HG02870 (cell line): ENCODE measurements around the gene SVOP.
"Not testable (repeated sequence)": the region's sequence is repeated elsewhere in the genome, so short reads cannot be mapped to it uniquely, and the experiment has no call there.

ENCODE experiments used
- ATAC-seq: cut with Tn5 transposase; IDR thresholded peaks from one replicate; pipeline ENCODE4 v1.9.1; 2021; ENCODE audit warnings: mild to moderate bottlenecking, moderate library complexity; ENCODE audit not compliant: unreplicated experiment

SVOP gene

DNA sequence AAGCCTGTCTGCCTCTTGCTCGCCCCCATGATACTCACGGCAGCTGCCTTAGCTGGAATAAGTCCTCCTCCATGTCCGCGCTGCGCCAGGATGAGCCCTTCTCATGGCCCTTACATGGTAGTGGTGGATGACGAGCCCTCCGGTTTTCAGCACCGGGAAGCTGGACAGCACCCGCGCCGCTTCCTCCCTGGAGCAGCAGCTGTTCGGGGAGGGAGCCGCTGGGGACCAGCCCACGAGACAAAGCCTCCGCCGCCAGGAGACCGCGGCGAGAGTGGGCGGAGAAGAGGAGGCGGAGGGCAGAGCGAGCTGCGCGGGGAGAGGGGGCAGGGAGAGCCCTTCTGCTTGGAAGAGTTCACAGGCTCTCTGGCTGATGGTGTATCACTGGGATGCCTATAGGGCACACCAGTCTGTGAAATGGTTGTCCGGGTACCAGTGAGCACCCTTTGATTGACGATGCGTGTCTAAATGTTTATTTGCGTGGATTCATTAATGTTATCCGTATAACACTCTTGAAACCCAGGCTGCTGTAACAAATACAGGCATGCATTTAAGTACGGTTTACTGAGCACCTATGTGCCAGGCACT lies at the start of gene SVOP:
Gene SVOP (minus strand): TSS at position 273 of the 585 bp plus-strand sequence. CDS start 200 bp downstream, at position 73.
- ATAC-seq: no peak

GRCh38 chr12:109069307-109070271 lies 48.7 kb upstream of the SVOP start:
- no peak for ATAC-seq

DNA sequence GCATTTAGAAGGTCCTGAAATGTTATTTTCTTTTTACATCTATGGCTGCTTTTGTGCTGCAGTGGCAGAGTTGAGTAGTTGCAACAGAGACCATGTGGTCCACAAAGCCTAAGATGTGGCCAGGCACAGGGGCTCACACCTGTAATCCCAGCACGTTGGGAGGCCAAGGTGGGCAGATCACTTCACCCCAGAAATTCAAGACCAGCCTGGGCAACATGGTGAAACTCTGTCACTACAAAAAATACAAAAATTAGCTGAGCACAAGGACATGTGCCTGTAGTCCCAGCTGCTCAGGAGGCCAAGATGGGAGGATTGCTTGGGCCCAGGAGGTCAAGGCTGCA lies 45.0 kb upstream of the SVOP start:
- ATAC-seq: no peak

GRCh38 chr12:109065154-109065852 lies 44.4 kb upstream of the SVOP start:
- ATAC-seq: no peak

- ATAC-seq: no peak
These were observed 43.3 kb upstream of the SVOP start for GRCh38 chr12:109064143-109064542.

GRCh38 chr12:109058773-109059172 lies 37.9 kb upstream of the SVOP start:
- ATAC-seq: no peak

DNA sequence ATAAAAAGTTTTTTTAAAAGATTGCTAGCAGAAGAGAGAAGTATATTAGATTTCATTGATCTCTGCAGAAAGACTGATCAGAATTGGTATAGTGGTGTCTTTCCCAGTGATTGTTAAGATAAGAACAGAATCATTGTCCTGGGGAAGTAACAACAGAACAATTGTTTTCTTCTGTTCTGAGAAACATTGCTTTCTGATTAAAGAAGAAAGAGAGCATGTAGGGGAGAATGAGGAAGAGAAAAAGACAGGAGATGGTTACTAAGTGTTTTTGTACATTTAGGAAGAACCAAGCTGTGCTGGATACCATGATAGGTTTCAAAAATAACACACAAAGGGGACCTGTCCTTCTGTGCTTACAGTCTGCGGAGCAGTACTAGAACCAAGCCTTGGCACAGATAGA lies 36.5 kb upstream of the SVOP start:
- ATAC-seq: no peak

DNA sequence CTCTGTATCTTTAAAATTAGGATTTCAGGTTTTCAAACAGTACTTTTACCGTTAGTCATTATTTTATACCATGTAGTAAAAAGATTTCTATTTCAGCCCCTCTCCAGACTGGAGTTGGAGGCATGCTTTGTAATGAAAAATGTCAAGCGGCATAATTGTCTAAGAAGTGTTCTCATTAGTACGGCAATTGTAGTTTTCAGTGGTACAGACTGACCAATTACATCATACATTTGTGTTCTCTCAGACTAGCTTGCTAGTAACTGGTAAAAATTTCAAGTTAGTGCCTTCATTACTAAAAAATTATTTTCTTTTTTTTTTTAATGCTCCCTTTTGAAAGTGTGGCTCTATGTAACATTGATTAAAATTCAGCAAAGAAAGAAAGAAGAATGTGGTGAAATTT lies 36.0 kb upstream of the SVOP start:
- ATAC-seq: no peak

DNA sequence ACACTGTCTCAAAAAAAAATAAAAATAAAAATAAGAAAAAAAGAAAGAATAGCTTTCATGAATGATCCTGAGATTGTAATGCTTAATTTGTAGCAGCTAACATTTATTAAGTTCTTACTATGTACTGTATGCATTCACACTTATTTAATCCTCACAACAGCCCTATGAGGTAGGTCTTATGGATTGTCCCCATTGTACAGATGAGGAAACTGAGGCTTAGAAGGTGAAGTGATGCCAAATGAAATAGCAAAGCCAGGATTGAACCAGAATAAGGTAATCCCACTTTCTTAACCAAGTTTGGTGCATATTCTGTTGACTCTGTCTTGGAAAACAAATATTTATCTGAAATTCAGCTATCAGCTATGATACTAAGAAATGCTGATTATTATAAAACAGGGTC lies 33.7 kb upstream of the SVOP start:
- ATAC-seq: no peak

GRCh38 chr12:109054124-109054513 lies 33.3 kb upstream of the SVOP start:
- not testable (repeated sequence) for ATAC-seq

GRCh38 chr12:109053382-109054123 lies 32.7 kb upstream of the SVOP start:
- ATAC-seq: no peak

DNA sequence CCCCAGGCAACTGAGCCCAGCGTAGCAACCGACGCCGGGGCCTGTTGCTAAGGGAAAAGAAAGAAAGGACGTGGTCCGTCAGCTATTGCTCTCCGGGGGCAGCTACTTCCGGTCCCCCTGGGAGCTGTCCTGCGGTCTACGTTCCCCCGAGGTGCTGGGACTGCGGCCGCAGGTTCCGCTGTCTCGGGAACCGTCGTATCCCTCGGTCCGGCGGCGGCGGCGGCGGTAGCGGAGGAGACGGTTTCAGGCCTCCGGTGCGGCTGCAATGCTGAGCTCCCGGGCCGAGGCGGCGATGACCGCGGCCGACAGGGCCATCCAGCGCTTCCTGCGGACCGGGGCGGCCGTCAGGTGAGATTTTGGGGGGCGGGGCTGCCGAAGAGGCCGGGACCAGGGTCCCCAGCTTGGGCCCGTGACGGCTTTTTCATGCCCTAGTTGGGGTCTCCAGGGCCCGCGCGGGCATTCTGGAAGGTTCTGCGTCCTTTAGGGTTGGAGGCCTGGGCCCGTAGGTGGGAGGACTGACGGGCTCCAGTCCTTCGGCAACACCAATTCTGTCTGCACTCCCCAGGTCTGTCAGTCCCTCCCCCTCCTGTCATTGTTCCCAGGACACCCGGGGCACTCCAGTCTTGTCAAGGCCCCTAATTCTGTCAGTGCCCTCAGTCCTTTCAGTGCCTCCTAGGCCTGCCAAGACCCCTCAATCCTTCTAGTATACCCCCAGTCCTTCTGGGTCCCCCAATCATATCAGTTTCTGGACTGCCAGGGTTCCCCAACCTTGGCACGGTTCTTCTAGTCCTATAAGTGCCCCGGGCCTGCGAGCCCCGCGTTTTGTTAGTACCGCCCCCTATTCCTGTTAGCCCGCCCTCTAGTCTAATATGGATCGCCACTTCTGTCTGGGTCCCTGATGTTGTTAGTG lies 31.8 kb upstream of the SVOP start, which contains the start of gene USP30:
Gene USP30 (plus strand): TSS at position 163 of the 910 bp plus-strand sequence. CDS start 103 bp downstream, at position 266.
- ATAC-seq: peak; percentile 74

DNA sequence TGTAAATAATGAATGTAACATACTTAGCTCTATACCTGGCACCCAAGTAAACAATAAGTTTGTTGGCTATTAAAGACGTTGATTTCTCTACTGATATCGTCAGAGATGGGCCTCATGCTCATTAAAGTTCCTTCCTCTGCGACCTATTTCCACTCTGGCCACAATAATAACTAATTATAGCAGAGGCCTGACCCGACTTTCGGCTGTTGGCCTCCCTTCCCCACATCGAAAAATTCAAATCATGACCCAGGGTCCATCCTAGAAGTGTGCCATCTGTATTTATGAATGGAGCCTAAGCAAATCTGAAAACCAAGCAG lies 31.2 kb upstream of the SVOP start:
- ATAC-seq: no peak

DNA sequence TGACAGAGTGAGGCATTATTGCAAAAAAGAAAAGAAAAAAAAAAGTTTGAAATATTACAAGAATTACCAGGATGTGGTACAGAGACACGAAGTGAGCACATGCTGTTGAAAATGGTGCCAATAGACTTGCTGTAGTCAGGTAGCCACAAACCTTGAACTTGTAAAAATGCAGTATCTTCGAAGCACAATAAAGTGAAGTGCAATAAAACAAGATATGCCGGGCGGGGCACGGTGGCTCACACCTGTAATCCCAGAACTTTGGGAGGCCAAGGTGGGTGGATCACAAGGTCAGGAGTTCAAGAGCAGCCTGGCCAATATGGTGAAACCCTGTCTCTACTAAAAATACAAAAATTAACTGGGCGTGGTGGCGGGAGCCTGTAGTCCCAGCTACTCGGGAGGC lies 28.9 kb upstream of the SVOP start:
- not testable (repeated sequence) for ATAC-seq

GRCh38 chr12:109048706-109049105 lies 27.8 kb upstream of the SVOP start:
- ATAC-seq: not testable (repeated sequence)

DNA sequence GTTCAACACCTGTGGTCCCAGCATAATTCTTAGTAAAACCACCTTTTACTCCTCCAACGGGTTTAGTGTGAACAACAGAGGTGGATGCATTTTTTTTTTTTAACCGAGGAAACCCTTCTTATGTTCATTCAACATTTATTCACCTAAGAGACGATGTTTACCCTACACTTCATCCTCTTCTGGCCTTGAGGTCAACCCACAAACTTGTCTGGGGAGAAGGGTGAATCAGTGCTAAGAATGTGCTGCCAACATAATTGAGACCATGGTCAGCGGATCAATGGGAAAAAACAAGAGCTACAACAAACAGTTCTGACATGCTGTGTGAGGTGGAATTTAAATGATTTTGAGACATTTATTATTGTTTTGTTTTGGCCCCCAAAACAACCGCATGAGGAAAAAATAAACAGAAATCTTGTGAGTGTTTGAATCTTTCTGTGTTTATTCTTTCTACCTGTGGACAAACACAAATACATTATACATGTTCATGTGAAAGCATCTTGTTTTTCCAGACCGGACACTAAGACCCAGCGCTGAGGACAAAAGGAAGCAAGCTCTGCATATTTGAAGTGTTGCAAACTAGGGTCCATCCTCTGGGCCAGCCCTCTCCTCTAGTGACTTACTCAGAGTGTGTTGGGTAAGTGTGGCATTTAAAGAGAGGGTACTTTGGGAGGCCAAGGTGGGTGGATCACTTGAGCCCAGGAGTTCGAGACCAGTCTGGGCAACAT lies 26.4 kb upstream of the SVOP start:
- no peak for ATAC-seq

DNA sequence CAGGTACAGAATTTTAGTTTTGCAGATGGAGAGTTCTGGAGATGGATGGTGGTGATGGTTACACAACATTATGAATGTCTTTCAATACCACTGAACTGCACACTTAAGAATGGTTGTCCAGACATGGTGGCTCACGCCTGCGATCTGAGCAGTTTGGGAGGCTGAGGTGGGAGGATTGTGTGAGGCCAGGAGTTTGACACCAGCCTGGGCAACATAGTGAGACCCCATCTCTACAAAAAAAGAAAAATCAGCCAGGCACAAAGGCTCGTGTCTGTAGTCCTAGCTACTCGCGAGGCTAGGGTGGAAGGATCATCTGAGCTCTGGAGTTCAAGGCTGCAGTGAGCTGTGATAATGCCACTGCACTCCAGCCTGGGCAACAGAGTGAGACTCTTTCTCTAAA lies 23.4 kb upstream of the SVOP start:
- no peak for ATAC-seq

DNA sequence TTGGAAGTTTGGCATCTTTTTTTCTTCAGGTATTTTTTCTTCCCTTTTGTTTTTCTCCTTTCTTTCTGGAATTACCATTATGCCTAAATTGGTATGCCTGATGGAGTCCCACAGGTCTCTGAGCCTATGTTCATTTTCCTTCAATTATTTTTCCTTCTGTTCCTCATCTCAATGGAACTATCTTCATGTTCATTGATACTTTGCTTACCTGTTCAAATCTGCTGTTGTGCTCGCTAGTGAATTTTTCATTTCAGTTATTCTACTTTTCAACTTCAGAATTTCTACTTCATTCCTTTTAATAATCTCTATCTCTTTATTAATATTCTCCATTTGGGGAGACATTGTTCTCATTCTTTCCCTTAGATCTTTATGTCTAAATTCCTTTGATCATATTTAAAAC lies 16.1 kb upstream of the SVOP start:
- no peak for ATAC-seq
